ENCODE results near the gene AMIGO2.

GRCh38 chr12:47066278-47067025 lies 13.3 kb downstream of the AMIGO2 start:
- TF ChIP-seq CTCF (IDR thresholded peaks at IDR 0.05) (no peak), POLR2A (IDR thresholded peaks at IDR 0.05) (no peak), EP300 (IDR thresholded peaks at IDR 0.05) (no peak)

Measured in ovary (tissue), 3 donors.